HCT116 (cell line): ENCODE data around the gene NOA1.

Source experiments
- CTCF ChIP-seq, 3 experiments: fragments of 200-600 bp in 1 of 3; sonication (generic) in 1 of 3; IDR thresholded peaks in 2 of 3; conservative IDR thresholded peaks in 1 of 3; 2 replicates each; pipeline ENCODE4 v1.5.1; 2012 to 2017; ENCODE audit warnings: low read depth in 2 of 3, low read length in 2 of 3, antibody characterized with exemption in 1 of 3, borderline replicate concordance in 1 of 3, control low read depth in 1 of 3, mild to moderate bottlenecking in 1 of 3, mixed read lengths in 1 of 3, mixed run types in 1 of 3, moderate library complexity in 1 of 3; ENCODE audit not compliant: insufficient read depth in 1 of 3
- EZH2 ChIP-seq: fragments of 200-600 bp; sonication (generic); IDR thresholded peaks from 2 replicates; pipeline ENCODE4 v1.6.1; 2017; ENCODE audit warnings: antibody characterized with exemption, mixed run types
- POLR2AphosphoS5 ChIP-seq: IDR thresholded peaks from 2 replicates; pipeline ENCODE4 v1.6.1; 2011; ENCODE audit warnings: mild to moderate bottlenecking, low read depth, low read length, moderate library complexity
- REST ChIP-seq: IDR thresholded peaks from 2 replicates; pipeline ENCODE4 v1.6.1; 2012; ENCODE audit warnings: low read depth
- SP1 ChIP-seq: IDR thresholded peaks from 2 replicates; pipeline ENCODE4 v1.6.1; 2012; ENCODE audit warnings: low read depth
- TF ChIP-seq, protein P1 (sequence below): IDR thresholded peaks from 2 replicates; pipeline ENCODE4 v1.6.1; 2011; ENCODE audit warnings: mild to moderate bottlenecking, low read length, moderate library complexity; ENCODE audit not compliant: insufficient replicate concordance; ENCODE audit errors: extremely low read depth
- TF ChIP-seq, protein P2 (sequence below): IDR thresholded peaks from 2 replicates; pipeline ENCODE4 v1.6.1; 2012

GRCh38 chr4:56940971-56941370 lies 36.4 kb downstream of the NOA1 start:
- TF ChIP-seq EZH2: no peak
- TF ChIP-seq SP1: no peak
- TF ChIP-seq CTCF (IDR thresholded peaks at IDR 0.05 in 2 of 3, conservative IDR thresholded peaks at IDR 0.05 in 1 of 3; ENCODE audit: borderline replicate concordance in 1 of 3, insufficient read depth in 1 of 3, low read depth in 2 of 3, low read length in 2 of 3): no peak
- TF ChIP-seq, protein P1, sequence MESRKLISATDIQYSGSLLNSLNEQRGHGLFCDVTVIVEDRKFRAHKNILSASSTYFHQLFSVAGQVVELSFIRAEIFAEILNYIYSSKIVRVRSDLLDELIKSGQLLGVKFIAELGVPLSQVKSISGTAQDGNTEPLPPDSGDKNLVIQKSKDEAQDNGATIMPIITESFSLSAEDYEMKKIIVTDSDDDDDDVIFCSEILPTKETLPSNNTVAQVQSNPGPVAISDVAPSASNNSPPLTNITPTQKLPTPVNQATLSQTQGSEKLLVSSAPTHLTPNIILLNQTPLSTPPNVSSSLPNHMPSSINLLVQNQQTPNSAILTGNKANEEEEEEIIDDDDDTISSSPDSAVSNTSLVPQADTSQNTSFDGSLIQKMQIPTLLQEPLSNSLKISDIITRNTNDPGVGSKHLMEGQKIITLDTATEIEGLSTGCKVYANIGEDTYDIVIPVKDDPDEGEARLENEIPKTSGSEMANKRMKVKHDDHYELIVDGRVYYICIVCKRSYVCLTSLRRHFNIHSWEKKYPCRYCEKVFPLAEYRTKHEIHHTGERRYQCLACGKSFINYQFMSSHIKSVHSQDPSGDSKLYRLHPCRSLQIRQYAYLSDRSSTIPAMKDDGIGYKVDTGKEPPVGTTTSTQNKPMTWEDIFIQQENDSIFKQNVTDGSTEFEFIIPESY: no peak
- TF ChIP-seq, protein P2, sequence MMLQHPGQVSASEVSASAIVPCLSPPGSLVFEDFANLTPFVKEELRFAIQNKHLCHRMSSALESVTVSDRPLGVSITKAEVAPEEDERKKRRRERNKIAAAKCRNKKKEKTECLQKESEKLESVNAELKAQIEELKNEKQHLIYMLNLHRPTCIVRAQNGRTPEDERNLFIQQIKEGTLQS: no peak
- no peak for TF ChIP-seq POLR2AphosphoS5
- no peak for TF ChIP-seq REST
